CD4-positive, alpha-beta T cell treated with Interleukin-4 for 4 hours (primary cell): ENCODE measurements around the gene NR2C1.
A peak's percentile ranks its signal among the peaks of the same experiment; 100 is the strongest.

Experiments
- DNase-seq: peaks from one replicate; pipeline ENCODE4 v3.0.0-alpha.2; 2020

Gene NR2C1

DNA sequence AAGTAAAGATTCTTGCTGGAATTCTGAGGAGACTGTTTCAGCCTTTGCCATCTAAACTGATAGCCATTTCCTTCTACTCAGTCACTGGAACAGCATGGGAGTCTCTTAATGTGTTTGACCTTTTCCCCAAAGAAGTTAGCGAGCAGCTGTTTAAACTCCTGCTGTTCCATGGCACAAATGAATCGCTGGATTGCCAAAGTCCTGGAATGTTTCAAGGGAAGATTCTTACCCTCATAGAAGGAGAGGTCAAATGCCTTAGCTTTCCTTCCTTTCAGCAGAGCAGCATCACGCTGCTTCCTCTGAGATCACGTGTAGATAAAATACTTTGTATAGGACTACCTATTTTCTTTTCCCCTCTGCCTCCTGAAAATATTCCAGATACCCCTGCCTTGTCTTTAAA is 10.5 kb upstream of the NR2C1 start:
- no peak for DNase-seq

DNA sequence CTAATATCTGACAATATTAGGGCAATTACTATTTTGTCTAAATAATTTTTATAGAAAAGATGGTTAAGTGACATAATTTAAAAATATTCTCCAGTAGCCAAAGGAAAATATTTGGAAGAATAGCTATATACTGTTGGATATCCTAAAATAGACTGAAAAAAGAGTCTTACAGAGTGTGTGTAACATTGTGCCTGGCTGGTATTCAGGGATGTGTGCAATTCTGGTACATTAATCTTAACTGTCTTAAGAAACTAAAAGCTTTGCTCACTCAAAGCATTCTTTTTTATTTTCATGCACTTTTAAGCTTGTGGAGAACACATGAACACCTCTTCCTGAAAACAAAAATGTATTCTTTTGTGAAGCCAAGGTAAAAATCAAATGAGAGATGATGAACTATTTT is 10.1 kb upstream of the NR2C1 start:
- no peak for DNase-seq

DNA sequence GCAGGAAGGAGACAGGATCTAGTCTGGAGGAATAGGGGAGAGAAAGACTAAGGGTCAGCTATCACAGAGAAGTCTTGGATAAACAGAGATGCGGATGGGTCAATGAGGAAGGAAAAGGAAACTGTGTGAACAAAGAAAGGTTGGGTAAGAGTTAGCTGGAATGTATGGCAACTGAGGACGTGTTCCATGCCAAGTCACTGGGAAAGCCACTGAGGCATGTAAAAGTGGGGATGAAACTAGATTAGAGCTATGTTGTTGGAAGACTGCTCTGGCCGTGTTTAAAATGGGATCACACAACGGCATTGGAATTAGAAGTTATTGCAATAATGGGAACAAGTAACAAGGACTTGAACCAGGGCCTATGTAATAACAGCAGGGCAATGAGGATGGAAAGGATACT is 3.9 kb upstream of the NR2C1 start:
- DNase-seq, result no peak

DNA sequence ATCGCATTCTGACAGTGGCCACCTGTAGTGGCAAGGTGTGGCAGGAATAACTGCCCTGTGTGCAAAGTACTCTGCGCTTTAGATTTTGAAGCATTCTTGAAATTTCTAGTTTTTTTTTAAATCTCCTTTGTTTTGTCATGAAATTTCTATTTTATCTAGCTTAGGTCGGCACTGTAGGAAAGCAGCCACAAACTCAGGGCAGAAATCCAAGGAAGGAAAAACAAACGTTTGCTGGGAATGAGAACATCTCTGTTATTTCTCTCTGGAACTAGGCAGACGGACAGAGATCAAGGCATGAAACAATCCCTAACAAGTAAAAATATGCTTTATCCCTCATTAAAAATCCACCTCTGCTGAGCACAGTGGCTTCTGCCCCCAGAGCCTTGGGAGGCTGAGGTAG is 1.3 kb upstream of the NR2C1 start:
- DNase-seq, result no peak

DNA sequence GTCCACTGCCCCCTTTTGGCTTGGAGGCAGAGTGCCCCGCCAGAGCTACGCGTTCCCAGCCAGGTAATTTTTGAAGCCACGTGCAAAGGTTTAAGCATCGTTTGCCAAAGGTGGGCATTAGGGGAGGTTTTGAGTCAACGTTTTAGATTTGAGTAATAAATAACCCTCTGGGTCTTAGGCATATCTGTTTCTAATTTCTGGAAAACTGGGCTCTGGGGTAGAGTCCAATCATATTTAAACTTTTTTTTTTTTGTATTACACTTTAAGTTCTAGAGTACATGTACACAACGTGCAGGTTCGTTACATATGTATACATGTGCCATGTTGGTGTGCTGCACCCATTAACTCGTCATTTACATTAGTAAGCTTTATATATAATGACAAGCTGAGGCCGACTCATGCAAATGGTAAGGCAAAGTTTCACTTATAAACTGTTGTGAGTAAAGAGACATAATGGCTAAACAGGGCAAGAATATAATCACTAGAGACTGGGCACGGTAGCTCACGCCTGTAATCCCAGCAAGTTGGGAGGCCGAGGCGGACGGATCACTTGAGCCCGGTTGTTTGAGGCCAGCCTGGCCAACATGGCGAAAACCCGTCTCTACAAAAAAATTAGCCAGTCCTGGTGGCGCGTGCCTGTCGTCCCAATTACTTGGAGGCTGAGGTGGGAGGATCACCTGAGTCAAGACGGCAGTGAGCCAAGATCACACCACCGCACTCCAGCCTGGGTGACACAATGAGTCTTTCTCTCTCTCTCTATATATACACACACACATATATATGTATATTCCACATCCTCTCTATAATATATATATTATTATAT is 491 bp upstream of the NR2C1 start:
- no peak for DNase-seq

DNA sequence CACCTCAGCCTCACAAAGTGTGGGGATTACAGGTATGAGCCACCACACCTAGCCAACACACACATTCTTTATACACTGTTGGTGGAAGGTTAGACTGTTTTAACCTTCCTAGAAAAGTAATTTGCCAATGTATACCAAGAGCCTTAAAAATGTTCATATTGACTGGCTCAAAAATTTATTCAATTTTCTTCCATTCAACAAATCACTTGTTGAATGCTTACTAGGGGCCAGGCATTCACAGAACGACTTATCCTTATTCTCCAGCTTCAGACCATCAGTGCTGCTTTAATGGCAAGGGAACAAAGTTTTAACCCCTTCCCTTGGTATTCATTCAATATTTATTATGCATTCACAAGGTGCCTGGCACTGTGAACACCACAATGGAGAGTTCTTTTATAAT is 3.0 kb downstream of the NR2C1 start:
- DNase-seq, result no peak

DNA sequence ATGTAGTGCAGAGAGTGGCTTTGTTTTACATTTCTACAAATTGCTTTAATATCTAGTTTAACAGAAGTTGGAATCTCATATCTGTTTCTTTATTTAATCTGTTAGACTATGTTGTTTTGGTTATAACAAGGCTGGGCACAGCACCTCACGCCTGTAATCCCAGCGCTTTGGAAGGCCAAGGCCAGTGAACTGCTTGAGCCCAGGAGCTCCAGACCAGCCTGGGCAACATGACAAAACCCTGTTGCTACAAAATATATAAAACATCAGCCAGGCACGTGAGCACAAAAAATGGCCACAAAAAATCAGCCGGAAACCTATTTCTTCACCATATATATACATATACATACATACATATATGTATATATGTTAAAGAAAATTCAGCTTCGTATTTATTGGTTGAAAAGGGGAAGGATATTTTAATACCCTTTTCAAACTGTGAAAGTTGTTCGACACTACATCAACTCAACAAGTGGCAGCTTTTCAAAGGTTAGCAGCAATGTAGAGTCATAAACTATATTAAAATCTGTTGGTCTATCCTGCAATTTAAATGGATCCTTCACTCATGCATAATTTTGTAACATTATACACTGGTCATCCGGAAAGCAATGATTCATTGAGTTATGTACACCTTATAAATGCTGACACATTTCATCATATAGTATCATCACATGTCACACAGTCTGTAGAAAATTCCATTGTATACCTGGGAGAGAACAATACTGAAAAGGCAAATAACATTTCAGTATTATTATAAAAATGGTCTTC is 7.1 kb downstream of the NR2C1 start:
- no peak for DNase-seq

DNA sequence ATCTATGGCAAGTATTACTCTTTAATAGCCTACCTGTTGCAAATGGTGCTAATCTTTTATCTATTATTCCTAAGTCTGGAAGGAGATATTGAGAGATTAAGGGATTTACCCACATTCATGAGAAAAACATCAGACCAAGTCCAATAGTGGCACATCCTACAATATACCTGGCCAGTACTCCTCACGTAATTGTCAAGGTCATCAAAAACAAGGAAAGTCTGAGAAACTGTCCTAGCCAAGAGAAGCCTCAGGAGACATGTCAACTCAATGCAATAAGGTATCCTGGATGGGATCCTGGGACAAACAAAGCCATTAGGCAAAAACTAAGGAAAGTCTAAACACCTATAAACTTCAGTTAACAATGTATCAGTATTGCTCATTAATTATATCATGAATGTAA is 12.5 kb downstream of the NR2C1 start:
- DNase-seq, result no peak

DNA sequence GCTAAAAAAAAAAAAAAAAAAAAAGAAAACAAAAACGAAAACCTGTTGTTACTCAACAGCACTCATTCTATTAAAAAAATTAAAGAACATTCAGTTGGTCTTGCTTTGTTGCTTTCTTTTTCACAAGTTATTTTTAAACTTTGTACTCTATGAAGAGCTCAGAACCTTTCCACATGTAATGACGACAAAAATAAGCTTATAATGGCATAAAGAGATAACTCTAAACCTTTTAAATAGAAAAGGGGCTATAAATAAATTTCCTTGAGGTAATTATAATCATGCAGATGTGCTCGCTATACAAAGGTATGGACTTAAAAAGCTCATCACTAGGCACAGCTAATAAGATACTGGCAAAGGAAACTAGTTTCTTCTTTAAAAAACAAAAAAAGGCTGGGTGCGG is 13.4 kb downstream of the NR2C1 start:
- DNase-seq, result no peak

DNA sequence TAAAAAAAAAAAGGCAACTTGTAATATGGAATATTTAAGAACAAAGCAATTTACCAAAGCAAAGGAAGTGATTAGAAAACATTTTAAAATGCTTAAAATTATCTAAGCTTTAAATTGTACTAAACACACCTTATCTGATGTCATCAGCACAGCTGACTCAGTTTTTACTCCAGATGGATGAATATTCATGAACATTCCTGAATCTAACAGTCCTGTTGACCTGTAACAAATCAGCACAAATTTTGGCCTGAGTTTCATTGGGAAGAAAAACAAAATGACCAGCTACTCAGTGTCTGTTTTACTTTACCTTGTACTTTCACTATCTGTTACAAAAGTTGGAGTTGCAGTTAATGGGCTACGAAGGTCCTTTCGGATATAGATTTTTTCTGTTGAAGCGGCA is 16.0 kb downstream of the NR2C1 start:
- no peak for DNase-seq

DNA sequence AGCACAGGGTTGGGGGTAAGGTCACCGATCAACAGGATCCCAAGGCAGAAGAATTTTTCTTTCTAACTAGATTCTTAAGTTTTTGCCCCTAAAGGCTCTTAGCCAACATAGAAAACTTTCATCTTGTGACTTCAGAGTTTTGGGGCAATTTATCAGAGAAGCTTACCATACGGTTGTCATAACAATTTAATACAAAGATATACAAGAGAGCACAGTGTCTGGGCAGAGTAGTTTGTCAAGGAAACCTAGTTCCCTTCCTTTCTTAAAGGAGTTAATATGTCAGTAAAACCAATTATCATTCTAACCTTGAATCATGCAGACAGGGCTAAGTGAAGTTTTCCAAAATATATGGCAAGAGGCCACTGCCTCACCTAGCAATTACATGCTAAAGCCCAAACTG is 18.4 kb downstream of the NR2C1 start:
- DNase-seq, result no peak

DNA sequence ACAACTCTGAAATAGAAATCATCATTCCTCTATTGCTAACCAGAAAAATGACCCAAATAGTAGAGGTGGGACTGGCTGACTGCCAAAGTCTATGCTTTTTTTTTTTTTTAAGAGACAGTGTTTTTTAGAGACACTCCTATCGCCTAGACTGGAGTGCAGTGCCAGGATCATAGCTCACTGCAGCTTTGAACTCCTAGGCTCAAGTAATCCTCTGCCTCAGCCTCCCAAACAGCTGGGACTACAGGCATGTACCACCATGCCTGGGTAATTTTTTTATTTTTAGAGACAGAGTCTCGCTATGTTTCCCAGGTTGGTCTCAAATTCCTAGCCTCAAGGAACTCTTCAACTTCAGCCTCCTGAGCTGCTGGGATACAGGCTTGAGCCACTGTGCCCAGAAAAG is 19.2 kb downstream of the NR2C1 start:
- no peak for DNase-seq

DNA sequence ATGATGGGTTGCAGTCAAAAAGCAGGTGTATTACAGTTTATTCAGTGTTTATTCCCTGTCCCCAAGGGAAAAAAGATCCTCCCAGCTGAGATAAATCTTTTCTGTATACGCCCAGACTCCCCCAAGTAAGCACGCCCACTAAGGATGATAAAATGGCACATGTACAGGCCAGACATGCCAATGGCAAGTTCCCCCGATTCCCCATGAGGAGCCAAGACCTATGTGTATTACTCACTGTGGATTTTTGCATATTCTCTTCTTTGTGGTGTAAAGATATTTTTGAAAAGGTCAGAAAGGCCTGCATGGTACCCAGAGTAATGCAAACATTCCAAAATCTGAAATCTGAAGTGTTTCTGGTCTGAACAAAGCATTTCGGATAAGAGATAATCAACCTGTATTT is 22.2 kb downstream of the NR2C1 start:
- no peak for DNase-seq

DNA sequence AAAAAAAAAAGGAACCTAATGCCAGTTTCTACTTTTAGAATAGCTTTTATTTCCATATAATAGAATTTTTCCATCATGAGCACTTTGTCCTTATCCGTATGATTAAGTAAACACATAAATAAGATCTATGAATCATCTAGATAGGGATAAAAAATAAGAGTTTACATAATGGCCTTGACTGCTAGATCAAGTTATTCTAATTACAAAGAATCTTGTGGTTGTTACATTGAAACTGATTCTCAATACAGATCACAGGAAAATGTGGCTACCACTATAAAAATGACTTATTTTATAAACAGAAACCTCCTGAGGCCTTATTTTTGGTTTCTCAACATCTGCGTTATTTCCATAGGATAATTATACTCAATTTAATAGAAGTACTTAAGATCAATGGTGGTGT is 35.5 kb downstream of the NR2C1 start:
- no peak for DNase-seq

DNA sequence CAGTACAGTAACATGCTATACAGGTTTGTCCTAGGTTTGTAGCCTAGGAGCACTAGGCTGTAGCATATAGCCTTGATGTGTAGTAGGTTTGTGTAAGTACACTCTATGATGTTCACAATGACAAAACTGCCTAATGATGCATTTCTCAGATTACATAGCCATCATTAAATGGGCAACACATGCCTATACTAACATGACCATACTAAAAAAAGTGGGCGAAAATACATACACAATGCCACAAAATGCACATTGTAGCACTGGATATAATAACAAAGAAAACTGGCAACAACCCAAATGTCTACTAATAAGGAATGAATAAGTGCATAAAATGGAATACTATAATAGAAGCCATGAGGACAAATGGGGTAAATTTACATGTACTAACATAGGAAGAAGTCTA is 38.7 kb downstream of the NR2C1 start:
- no peak for DNase-seq

DNA sequence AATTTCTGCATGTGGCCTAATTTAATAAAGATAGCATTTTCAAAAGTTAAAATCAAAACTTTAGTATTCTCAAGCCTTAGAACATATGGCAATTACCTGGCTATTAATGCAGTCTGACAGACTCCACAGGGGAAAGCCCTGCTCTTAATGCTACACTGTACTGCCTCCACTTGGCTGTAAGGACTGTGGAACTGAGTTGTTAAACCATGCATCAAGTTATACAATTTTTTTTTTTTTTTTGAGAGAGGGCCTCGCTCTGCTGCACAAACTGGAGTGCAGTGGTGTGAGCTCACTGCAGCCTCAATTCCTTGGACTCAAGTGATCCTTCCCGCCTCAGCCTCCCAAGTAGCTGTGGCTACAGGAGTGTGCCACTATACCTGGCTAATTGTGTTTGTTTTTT is 50.9 kb downstream of the NR2C1 start:
- DNase-seq, result no peak

DNA sequence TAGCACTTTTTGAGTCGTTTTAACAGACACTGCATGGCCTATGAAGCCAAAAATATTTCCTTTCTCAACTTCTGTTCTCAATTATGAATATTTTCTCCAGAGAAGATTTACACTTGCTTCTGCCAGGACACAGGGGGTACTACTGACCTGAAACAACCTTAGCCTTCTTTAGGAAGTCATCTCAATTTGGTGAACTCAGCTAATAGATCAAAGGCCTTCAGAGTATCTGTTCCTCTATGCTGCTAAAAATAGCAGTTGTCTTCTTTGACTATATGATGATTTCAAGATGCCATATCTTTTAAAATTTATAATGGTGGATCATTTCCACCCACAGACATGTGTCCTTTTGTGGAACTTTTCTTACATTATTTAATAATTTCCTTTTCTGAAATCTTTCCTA is 55.9 kb downstream of the NR2C1 start:
- no peak for DNase-seq

DNA sequence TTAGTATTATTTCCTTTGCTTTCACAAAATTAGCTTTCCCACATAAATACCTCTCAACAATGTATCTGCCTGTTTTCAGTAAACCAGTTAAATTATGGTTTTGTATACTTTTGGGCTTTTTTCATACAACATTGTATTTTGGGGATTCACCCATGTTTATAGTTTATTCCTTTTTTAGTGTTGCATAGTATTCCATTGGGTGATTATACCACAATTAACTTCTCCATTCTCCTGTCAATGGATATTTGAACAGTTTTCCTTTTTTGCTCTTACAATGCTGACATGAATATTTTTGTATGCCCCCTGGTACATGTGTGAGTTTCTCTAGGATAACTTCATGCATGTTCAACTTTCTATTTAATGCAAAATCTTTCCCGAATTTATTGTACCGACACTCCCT is 57.3 kb downstream of the NR2C1 start:
- DNase-seq, result no peak

DNA sequence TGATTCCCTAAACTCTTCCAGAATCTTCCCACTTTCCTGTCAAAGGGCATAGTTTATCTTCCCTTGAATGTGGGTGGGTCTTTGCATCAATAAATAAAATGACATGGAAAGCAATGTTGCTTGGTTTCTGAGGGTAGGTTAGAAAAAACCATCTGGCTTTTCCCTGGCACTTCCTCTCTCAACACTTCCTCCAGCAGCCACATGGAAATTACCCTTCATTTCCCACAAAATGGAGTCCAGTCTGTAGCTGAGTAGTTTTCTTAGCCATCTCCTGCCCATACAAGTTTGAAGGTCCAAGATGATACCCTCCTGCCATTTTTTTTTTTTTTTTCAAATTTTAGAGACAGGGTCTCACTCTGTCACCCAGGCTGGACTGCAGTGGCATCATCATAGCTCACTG is 58.9 kb downstream of the NR2C1 start:
- DNase-seq, result no peak

DNA sequence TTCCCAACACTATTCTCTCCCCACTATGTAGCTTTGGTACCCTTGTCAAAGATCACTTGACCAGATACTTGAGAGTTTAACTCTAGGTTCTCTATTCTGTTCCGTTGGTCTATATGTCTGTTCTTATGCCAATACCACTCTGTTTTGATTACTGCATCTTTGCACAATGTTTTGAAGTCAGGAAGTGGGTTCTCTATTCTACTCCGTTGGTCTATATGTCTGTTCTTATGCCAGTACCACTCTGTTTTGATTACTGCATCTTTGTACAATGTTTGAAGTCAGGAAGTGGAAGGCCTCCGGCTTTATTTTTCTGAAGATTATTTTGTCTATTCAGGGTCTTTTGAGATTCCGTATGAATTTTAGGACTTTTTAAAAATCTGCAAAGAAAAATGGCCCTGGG is 67.2 kb downstream of the NR2C1 start:
- DNase-seq, result no peak

DNA sequence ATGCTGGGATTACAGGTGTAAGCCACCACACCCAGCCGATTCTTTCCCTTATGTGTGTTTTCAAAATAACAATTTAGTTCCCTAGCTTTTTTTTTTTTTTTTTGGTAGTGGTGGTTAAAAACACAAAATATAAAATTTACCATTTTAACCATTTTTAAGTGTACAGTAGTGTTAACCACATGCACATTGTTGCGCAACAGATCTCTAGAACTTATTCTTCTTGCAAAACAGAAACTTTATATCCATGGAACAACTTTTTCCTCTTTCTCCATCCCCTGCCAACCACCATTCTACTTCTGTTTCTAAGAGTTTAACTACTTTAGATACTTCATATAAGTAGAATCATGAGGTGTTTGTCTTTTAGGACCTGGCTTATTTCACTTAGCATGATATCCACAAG is 68.8 kb downstream of the NR2C1 start:
- DNase-seq, result no peak

DNA sequence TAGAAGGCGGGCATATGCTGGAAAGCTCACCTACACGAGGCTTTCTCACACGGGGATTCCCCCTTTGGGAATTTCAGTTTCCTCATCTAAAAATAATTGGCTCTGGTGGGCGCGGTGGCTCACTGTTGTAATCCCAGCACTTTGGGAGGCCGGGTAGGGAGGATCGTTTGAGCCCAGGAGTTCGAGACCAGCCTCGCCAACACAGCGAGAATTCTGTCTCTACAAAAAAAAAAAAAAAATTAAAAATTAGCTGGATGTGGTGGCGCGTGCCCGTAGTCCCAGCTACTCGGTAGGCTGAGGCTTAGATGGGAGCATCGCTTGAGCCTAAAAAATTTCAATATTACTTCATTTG is 69.5 kb downstream of the NR2C1 start:
- no peak for DNase-seq

DNA sequence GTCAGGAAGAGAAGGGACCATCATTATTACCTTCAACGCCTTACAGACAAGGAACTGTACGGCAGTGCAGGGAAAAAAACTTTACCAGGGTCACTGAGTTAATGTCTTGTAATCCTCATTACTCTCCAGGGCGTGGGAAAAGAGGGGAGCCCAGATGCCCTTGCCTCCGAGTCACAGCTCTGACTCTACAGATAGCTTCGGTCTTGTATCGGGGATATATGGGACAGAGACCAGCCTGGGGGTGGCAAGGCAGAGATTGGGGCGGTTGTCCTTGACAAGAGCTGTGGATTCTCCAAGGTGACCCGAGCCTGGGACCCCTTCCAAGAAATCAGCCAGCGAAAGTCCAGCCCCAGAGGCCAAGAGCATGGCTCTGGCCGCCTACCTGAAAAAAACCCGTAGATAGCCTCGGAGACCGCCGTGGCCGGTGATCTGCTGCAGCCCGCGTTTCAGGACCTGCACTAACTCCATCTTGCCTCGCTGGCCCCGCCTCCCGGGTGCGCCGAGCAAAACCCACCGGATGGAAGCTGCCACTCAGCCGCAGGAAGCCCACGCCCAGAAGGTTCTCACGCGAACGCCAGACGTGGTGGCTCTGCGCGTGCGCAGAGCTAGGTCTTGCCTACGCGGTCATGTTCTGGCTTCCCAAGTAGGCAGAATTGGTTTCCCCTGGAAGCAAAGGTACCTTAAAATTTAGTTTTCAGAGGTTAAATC is 70.1 kb downstream of the NR2C1 start, which contains the start of gene NDUFA12:
TSS of gene NDUFA12 (minus strand) at position 485 of the 708 bp plus-strand sequence. CDS start at position 468, 17 bp downstream.
- DNase-seq, result peak; percentile 93

DNA sequence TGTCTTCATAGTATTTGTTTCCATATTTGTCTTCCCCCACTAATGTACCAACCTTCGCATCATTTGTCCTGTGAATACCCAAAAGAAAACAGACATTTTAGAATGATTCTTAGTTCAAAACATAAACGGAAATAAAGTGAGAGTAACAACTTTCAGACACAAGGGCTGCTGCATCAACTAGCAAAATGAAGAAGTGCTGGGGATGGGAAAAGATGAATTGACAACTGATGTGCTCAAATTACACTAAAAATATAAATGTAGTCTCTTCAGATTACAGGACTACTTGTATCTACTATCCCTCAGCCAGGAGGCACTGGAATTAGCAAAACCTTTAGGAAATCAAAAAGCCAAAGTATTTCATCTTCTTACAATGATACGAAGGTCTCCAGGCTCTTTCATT is 70.7 kb downstream of the NR2C1 start:
- DNase-seq, result no peak
